COLO668 (cell line): ENCODE data around the gene PPP1R14B.

ENCODE experiments used
- DNase-seq: peaks from one replicate; lab custom pipeline; 2025; ENCODE audit not compliant: unreplicated experiment; lab: John Stamatoyannopoulos, UW

The PPP1R14B gene

GRCh38 chr11:64261556-64262080 is 14.9 kb upstream of the PPP1R14B start:
- no peak for DNase-seq

DNA sequence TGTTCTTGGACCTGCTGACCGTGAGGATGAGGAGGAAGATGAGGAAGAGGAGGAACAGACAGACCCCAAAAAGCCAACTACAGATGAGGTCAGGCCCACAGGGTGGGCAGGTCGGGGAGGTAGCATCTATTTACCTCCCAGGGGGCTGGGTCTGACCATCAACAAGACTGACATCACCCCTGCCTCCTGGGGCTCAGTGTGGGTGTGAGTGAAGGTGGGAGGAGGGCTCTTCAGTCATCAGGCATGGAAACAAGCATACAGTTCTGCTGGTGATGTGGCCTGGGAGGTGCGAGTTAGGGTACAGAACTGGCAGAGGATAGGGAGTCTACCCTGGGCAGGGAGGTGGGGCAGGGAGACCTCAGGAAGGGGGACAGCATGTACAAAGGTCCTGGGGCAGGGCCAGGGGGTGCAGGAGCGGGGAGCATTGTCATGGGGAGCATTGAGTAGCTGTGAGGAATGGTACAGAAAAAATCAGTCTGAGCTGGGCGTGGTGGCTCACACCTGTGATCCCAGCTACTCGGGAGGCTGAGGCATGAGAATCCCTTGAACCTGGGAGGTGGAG is 13.5 kb upstream of the PPP1R14B start:
- DNase-seq, result no peak

GRCh38 chr11:64259533-64260067 is 12.9 kb upstream of the PPP1R14B start:
- DNase-seq, result no peak

DNA sequence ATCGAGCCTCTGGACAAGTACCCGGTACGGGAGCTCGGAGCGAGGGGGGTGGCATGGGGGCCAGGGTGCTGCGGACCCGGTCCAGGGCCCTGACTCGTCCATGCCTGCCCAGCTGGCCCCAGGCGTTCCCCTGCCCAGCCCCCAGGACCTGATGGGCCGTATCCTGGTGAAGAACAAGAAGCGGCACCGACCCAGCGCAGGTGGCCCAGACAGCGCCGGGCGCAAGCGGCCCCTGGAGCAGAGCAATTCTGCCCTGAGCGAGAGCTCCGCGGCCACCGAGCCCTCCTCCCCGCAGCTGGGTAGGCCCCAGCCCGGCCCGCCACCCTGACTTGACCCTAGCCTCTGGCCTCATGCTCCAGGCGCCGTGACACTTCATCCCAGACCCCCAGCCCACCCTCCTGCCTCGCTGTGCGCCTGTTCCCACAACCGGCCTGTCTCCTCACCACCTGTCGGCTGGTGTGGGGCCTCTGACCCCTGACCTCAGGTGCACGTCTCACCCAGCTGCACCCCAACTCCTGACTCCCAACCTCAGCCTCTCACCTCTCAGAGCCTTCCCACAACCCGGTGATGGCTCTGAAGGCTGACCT is 12.3 kb upstream of the PPP1R14B start:
- no peak for DNase-seq

GRCh38 chr11:64258356-64258755 is 11.6 kb upstream of the PPP1R14B start:
- no peak for DNase-seq

- no peak for DNase-seq
Measured at GRCh38 chr11:64256300-64256699, 9.6 kb upstream of the PPP1R14B start.

DNA sequence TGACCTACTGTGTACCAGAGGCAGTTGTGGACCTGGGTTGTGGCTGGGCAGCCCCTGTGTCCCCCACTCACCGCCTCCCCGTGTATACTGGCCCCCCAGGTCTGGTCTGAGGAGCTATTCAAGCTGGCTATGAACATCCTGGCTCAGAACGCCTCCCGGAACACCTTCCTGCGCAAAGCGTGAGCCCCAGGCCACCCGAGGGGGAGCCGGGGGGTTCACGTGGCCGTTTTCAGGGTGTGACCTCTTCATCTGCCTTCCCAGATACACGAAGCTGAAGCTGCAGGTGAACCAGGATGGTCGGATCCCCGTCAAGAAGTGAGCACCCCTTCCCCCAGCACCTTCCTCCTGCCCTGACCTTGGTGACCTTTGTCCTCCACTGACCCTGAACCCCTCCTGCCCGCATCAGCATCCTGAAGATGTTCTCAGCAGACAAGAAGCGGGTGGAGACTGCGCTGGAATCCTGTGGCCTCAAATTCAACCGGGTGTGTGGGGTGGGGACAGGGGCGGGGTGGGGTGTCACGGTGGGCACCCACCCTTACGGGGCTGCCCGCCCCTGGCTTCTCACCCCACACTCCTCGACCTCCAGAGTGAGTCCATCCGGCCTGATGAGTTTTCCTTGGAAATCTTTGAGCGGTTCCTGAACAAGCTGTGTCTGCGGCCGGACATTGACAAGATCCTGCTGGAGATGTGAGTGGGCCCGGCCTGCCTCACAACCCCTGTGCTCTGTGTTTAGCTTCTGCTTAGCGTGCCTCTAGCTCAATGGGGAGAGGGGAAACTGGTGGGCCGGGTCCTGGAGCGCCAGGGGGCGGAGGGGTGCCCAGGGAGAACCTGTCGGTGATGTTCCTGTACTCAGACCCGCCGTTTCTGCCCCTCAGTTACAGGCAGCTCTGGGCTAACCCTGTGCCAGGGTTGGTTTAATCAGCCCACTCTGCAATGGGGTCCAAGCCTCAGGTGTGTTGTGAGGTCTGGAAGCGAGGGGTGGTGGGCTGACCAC is 8.7 kb upstream of the PPP1R14B start:
- DNase-seq, result no peak

GRCh38 chr11:64254326-64254725 is 7.6 kb upstream of the PPP1R14B start:
- no peak for DNase-seq

GRCh38 chr11:64253481-64253880 is 6.7 kb upstream of the PPP1R14B start:
- DNase-seq, result no peak

- no peak for DNase-seq
Measured at GRCh38 chr11:64253043-64253442, 6.3 kb upstream of the PPP1R14B start.

DNA sequence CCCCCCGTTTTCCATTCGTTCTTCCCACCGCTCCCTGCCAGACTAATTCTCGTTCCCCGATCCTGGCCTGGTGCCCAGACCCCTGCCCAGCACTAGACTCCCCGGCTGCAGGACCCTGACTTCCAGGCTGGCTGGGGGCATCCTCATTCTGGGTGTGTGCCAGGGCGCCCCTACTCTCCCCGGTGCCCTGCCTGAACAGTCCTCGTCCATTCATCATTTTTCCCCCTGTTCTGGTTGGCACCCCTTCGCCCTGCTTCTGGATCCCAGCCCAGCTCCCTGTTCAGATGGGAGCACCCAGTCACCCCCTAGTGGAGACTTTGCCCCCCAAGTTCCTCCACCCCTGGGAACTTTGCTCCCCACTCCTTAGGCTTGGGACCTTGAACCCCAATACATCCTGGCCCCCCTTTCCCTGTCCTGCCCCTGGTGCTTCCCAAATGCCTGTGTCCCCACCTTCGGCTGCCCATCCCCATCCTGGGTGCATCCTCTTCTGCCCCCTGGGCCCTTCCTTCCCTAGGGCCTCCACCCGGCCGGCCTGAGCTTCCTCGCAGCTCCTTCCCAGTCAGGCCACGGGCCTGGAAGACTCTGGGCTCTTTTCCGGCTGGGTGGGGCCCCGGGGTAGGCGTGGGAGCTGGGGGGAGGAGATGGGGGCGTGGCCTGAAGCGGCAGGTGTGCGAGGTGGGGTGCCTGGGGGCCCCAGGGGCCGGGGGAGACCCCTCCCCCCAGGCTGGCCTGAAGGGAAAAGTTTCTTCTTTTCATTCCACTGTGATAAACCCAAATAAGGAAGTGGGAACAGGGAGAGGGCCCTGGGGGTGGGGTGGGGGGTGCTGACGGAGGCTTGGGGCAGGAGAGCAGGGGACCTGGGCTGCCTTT is 5.5 kb upstream of the PPP1R14B start:
- peak; percentile 43 for DNase-seq

GRCh38 chr11:64251753-64252002 is 4.9 kb upstream of the PPP1R14B start:
- DNase-seq, result no peak

DNA sequence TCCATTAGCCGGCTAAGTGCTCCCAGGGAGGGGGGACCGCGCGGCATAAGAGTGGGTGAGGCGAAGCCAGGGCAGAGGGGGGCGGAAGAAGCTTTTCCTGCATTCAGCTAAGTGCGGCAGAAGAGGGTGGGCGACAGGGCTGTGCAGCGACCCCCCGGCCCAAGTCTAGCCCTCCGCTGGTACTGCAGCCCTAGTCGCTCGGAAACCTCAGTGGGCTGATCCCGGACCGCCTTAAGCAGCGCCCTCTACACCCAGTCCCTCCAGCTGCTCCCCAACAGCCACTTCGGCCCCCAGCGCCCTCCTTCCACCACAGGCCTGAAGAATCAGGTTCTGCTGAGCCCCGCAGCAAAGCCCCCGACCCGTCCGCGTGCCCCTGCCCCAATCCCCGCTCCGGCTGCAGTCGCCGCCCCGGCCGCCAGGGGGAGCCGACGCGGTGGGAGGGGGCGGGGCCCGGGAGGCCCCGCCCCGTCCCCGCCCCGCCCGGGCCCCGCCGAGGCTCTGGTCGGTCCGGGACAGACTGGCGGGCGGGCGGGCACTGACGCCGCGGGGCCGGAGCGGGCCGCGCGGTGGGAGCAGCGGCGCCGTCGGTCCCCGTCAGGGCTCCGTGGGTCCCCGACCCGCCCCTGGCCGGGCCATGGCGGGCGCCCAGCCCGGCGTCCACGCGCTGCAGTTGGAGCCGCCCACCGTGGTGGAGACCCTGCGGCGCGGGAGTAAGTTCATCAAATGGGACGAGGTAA is 4.4 kb upstream of the PPP1R14B start, which contains the start of gene PLCB3:
TSS of gene PLCB3 (plus strand) at position 515 of the 737 bp plus-strand sequence. CDS start at position 635, 120 bp downstream.
- peak; percentile 47 for DNase-seq

DNA sequence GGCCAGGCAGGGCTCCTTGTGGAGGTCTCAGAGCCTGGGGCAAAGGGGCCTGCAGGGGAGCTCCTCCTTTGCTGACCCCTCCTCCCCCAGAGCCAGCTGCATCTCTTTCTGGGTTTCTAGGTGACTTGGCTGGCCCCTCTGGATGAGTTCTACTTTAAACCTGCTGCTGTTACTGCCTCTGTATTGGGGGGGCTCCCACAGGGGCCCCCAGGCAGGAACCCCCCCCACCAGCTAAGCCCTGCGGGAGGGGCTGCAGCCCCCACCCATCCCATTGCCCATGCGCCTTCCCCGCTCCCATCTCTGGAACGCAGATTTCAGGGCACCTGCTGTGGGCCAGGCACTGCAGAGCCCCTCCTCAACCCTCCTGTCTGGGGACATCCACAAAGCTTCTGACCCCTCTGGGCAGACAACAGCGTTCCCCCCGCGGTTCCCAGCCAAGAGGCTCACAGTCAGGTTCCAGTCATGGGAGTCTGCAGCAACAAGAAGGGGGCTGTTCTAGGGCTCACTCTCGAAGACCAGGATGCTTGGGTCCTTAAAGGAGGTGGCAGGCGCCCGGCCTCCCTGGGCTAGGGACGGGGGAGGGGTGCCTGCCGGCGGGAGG is 3.8 kb upstream of the PPP1R14B start:
- no peak for DNase-seq

- no peak for DNase-seq
Measured at GRCh38 chr11:64249563-64250414, 3.0 kb upstream of the PPP1R14B start.

DNA sequence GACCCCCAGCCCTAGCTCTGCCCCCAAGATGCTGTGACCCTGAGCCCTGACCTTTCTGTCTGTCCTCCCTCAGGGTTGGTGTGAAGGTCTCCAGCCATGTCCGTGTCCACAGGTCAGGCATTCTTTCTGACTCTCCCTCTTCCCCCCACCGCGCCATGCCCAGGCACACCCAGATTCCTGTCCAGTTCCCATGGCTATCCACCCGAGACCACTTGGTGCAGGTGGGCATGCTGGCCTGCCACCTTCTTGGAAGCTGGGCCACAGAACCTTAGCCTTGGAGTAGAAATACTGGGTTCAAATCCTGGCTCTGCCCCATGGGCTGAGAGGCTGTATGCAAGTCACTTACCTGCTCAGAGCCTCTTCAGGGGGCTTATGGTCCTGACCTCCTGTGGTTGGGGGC is 2.3 kb upstream of the PPP1R14B start:
- no peak for DNase-seq

DNA sequence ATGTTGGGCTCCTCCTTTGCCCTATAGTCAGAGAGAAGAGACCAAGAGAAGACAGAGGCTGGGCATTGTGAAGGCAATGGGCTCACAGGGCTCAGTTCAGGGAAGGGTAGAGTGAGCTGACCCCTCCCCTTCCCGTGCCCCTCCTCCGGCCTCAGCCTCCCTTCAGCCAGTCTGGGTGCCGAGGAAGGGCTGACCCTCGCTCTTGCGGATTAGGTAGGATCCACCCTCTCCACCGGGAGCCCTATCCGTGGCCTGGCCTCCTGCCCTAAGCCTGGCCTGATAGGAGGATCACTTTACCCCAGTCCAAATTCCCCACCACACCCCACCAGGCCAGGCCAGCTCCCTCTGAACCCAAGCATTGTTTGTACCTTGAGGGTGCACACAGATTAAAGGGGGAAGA is 1.8 kb upstream of the PPP1R14B start:
- DNase-seq, result no peak

DNA sequence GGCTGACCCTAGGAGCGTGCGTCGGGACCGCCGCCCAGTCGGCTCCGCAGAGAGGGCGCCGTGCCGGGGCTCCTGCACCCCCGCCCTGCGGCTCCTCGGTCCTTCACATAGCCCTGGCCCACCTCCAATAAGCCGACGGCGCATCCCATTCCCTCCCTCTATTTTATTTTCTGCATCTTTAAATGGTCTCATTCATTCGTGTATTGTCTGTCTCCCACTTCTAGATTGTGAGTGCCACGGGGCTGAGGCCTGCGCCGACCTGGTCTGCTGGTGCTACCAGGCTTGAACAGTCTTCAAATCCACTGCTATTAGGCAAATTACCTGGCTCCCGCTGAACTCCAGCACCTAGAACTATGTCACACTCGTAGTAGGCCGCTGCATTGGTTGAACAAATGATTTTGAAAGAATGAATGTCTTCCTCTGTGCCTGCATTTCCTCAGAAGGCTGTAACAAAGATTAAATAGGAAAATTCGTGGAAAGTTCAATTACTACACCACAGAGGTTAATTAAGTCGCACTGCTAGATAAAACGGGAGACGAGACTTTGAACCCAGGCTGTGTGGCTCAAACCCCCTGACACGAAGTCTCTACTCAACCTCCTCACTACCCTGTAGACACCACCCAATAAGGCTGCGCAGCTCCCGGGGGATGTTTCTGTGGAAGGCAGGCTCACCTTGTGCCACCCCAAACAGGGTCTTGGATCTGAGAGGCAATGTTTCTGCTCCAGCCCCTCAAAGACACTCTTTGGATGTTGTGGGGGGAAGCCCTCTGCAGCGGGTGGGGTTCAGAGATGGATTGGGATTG is 1.2 kb upstream of the PPP1R14B start:
- no peak for DNase-seq
